Kidney epithelial cell (primary cell): Measurements from ENCODE around the gene ZNF616. TPM values are rescaled to one million over a fixed set of nuclear protein-coding genes. Genes with fewer than 3 reads are reported as not detected.
"Not testable (repeated sequence)": the region's sequence is repeated elsewhere in the genome, so short reads cannot be mapped to it uniquely, and the experiment has no call there.

Experiments
- DNase-seq: peaks from one replicate; pipeline ENCODE4 v3.0.0-alpha.2; 2010; ENCODE audit warnings: low read depth
- H3K27me3 ChIP-seq: 2 replicates; pipeline ENCODE4 v1.6.0; 2011; ENCODE audit warnings: low read length; ENCODE audit not compliant: control insufficient read depth, insufficient read depth
- H3K36me3 ChIP-seq: 2 replicates; pipeline ENCODE4 v1.5.1; 2011; ENCODE audit warnings: low read length; ENCODE audit not compliant: control insufficient read depth, insufficient read depth
- H3K4me3 ChIP-seq: 2 replicates; pipeline ENCODE4 v1.5.1; 2011; ENCODE audit warnings: low read depth, mild to moderate bottlenecking, control low read depth, low read length
- total RNA-seq: library from RNA; depleted of rRNA; stranded (reverse); fragments of >200 nt; gene quantifications from 2 replicates; pipeline ENCODE4 v1.2.3, GENCODE V29; 2015
- TF ChIP-seq, protein P1 (sequence below): IDR thresholded peaks from 2 replicates; pipeline ENCODE4 v1.5.1; 2011; ENCODE audit warnings: mild to moderate bottlenecking, moderate library complexity, low read length, control low read depth, inconsistent platforms; ENCODE audit not compliant: insufficient read depth, poor library complexity, severe bottlenecking

Gene ZNF616
- total RNA-seq, 1 donor from 2014 or later: 12.9 TPM

- DNase-seq: no peak
- Histone ChIP-seq H3K4me3 (no peak overlapping the region), H3K36me3 (no peaks in the 10 kb centered on the region), H3K27me3 (no peaks in the 10 kb centered on the region)
- TF ChIP-seq, protein P1, sequence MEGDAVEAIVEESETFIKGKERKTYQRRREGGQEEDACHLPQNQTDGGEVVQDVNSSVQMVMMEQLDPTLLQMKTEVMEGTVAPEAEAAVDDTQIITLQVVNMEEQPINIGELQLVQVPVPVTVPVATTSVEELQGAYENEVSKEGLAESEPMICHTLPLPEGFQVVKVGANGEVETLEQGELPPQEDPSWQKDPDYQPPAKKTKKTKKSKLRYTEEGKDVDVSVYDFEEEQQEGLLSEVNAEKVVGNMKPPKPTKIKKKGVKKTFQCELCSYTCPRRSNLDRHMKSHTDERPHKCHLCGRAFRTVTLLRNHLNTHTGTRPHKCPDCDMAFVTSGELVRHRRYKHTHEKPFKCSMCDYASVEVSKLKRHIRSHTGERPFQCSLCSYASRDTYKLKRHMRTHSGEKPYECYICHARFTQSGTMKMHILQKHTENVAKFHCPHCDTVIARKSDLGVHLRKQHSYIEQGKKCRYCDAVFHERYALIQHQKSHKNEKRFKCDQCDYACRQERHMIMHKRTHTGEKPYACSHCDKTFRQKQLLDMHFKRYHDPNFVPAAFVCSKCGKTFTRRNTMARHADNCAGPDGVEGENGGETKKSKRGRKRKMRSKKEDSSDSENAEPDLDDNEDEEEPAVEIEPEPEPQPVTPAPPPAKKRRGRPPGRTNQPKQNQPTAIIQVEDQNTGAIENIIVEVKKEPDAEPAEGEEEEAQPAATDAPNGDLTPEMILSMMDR: no peak
Observed at GRCh38 chr19:52101866-52102562, 37.7 kb downstream of the ZNF616 start.

GRCh38 chr19:52099497-52100138 lies 40.1 kb downstream of the ZNF616 start:
- no peak overlapping the region for H3K4me3 ChIP-seq
- H3K27me3 ChIP-seq: no peaks in the 10 kb centered on the region
- TF ChIP-seq, protein P1: no peak
- no peak for DNase-seq
- H3K36me3 ChIP-seq: no peaks in the 10 kb centered on the region

DNA sequence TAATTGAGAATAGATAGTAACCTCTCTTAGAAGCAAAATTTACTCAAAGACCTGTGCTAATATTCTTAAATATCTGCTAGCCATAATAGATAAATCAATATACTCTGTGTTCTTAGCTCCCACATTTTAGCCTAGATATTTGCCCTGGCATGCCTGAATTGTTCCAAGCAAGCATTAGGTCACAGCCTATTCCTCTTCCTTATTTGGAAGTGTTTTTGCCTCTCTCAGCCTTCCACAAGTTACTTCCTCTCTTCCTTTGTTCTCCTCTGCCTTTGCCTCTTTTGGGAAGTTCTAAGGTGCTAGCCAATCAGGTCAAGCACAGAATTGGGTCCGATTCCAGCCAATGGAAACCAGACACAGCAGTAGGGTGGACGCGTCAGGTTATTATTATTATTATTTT lies 43.3 kb downstream of the ZNF616 start:
- not testable (repeated sequence) for DNase-seq, H3K27me3 ChIP-seq

GRCh38 chr19:52095172-52096014 lies 44.3 kb downstream of the ZNF616 start, which contains the start of gene ZNF841:
Gene ZNF841, minus strand, starts transcription at chr19:52095765. Its CDS starts 10,964 bp downstream, at chr19:52084801.
- H3K36me3 ChIP-seq: peaks cover 1% of the 10 kb centered on the region
- no peaks in the 10 kb centered on the region for H3K27me3 ChIP-seq
- DNase-seq: peak; percentile 58
- TF ChIP-seq, protein P1: peak; percentile 13
- H3K4me3 ChIP-seq: peak within 1 kb of the TSS; percentile 87

More for the DNA sequence above, 43.3 kb downstream of the ZNF616 start:
- not testable (repeated sequence) for H3K36me3 ChIP-seq, H3K4me3 ChIP-seq

GRCh38 chr19:52094526-52095130 lies 45.1 kb downstream of the ZNF616 start:
- TF ChIP-seq, protein P1: no peak
- no peak for DNase-seq
- Histone ChIP-seq H3K36me3 (peaks cover 1% of the 10 kb centered on the region), H3K4me3 (peak overlapping the region; percentile 87), H3K27me3 (no peaks in the 10 kb centered on the region)

GRCh38 chr19:52086481-52086880 lies 53.3 kb downstream of the ZNF616 start:
- Histone ChIP-seq H3K36me3 (peaks cover 1% of the 10 kb centered on the region), H3K27me3 (no peaks in the 10 kb centered on the region), H3K4me3 (no peak overlapping the region)
- DNase-seq: no peak
- TF ChIP-seq, protein P1: no peak
